ENCODE measurements around the gene CALR. TPM values are rescaled to one million over a fixed set of nuclear protein-coding genes. Genes with fewer than 3 reads are reported as not detected.

The CALR gene

Small RNA genes lying within 50 kb of the gene (small RNA-seq; reads per million reads assigned to genes)
- gene MIR5695 (ENCODE audit: insufficient read depth) (not detected), gene MIR6515 (ENCODE audit: insufficient read depth) (2.1 reads per million, percentile 22 among the genes with 10 or more reads in this experiment)
